Colon (tissue), 2 donors: ENCODE results near the gene SERINC1.

ENCODE experiments used
- FAIRE-seq: peaks from 2 replicates; lab custom pipeline; 2012; peaks lifted over from hg19 to GRCh38; lab: Jason Lieb, UNC
- donor health status: control.
- donor health status: control.

SERINC1 gene

GRCh38 chr6:122393351-122393896, 78.2 kb downstream of the SERINC1 start:
- FAIRE-seq: no peak
